WTC11 (cell line): ENCODE measurements around the gene APCDD1. TPM values are rescaled to one million over a fixed set of nuclear protein-coding genes. Genes with fewer than 3 reads are reported as not detected.
"Not testable (repeated sequence)": the region's sequence is repeated elsewhere in the genome, so short reads cannot be mapped to it uniquely, and the experiment has no call there.

Source experiments
- ATAC-seq: fragments of 200-7000 bp; cut with Tn5 transposase; 2 replicates; pipeline ENCODE4 v1.10.0; 2021; ENCODE audit warnings: mild to moderate bottlenecking, moderate library complexity
- CTCF ChIA-PET: fragments of 300-600 bp; sonication (Branson Sonifier 250); formaldehyde crosslinking; loops from one replicate; lab custom pipeline; 2021; ENCODE audit warnings: antibody characterized with exemption; lab: Charles Lee
- POLR2A ChIA-PET: fragments of 350-600 bp; sonication (Branson Sonifier 250); formaldehyde crosslinking; loops from one replicate; lab custom pipeline; 2021; ENCODE audit warnings: antibody characterized with exemption; lab: Charles Lee
- DNase-seq: peaks from one replicate; pipeline ENCODE4 v3.0.0; 2021; ENCODE audit warnings: low spot score
- H3K27ac Mint-ChIP-seq: 2 replicates; pipeline ENCODE4 v1.8.0; 2021; ENCODE audit warnings: mixed read lengths
- H3K27me3 Mint-ChIP-seq: 2 replicates; pipeline ENCODE4 v1.8.0; 2021; ENCODE audit warnings: low read depth, mild to moderate bottlenecking, moderate library complexity, mixed read lengths
- H3K36me3 Mint-ChIP-seq: 2 replicates; pipeline ENCODE4 v1.8.0; 2021; ENCODE audit warnings: mixed read lengths
- H3K4me1 Mint-ChIP-seq: 2 replicates; pipeline ENCODE4 v1.8.0; 2022; ENCODE audit warnings: mixed read lengths
- H3K4me3 Mint-ChIP-seq: 2 replicates; pipeline ENCODE4 v1.8.0; 2021; ENCODE audit warnings: mild to moderate bottlenecking, moderate library complexity, mixed read lengths
- H3K9me3 Mint-ChIP-seq: 2 replicates; pipeline ENCODE4 v1.8.0; 2021; ENCODE audit warnings: mixed read lengths
- ATF3 ChIP-seq: sonication (generic); formaldehyde crosslinking; conservative IDR thresholded peaks from 2 replicates; pipeline ENCODE4 v1.8.1; 2022; ENCODE audit warnings: mild to moderate bottlenecking, missing genetic modification reagents
- E2F1 ChIP-seq: sonication (generic); formaldehyde crosslinking; IDR thresholded peaks from 2 replicates; pipeline ENCODE4 v1.8.0; 2022; ENCODE audit warnings: mild to moderate bottlenecking, missing genetic modification reagents
- E2F4 ChIP-seq: sonication (generic); formaldehyde crosslinking; IDR thresholded peaks from 2 replicates; pipeline ENCODE4 v1.8.1; 2022; ENCODE audit warnings: low read depth, mild to moderate bottlenecking, moderate library complexity, missing genetic modification reagents, borderline replicate concordance
- FOXJ3 ChIP-seq: sonication (generic); formaldehyde crosslinking; IDR thresholded peaks from 2 replicates; pipeline ENCODE4 v1.9.0; 2021; ENCODE audit warnings: missing genetic modification reagents, mild to moderate bottlenecking, borderline replicate concordance
- FOXP4 ChIP-seq: sonication (generic); formaldehyde crosslinking; IDR thresholded peaks from 2 replicates; pipeline ENCODE4 v1.8.0; 2022; ENCODE audit warnings: mild to moderate bottlenecking, missing genetic modification reagents
- MYBL2 ChIP-seq: sonication (generic); formaldehyde crosslinking; IDR thresholded peaks from 2 replicates; pipeline ENCODE4 v1.8.1; 2023; ENCODE audit warnings: mild to moderate bottlenecking, moderate library complexity, missing genetic modification reagents
- SP1 ChIP-seq: sonication (generic); formaldehyde crosslinking; conservative IDR thresholded peaks from 2 replicates; pipeline ENCODE4 v1.8.1; 2022; ENCODE audit warnings: missing genetic modification reagents
- TEAD4 ChIP-seq: sonication (generic); formaldehyde crosslinking; IDR thresholded peaks from 2 replicates; pipeline ENCODE4 v1.8.0; 2022; ENCODE audit warnings: mild to moderate bottlenecking, missing genetic modification reagents
- ZNF425 ChIP-seq: fragments of 250-450 bp; sonication (Bioruptor Pico); conservative IDR thresholded peaks from 2 replicates; pipeline ENCODE4 v1.9.0; 2021; ENCODE audit warnings: mild to moderate bottlenecking
- ZNF512 ChIP-seq: sonication (generic); formaldehyde crosslinking; IDR thresholded peaks from 2 replicates; pipeline ENCODE4 v1.8.1; 2022; ENCODE audit warnings: missing genetic modification reagents, borderline replicate concordance
- total RNA-seq: library from RNA; stranded (reverse); gene quantifications from 3 replicates; pipeline ENCODE4 v1.2.3, GENCODE V29; 2021

APCDD1 gene
- total RNA-seq, 1 experiment from 2014 or later = 7.1 TPM

GRCh38 chr18:10533111-10533510 is 78.7 kb downstream of the APCDD1 start (continued):
- TF ChIP-seq ZNF512 (CRISPR knock-in tag) = no peak
- no peak for TF ChIP-seq SP1 (CRISPR knock-in tag)
- no peak for TF ChIP-seq ZNF425 (CRISPR knock-in tag)
- TF ChIP-seq E2F1 (CRISPR knock-in tag) = no peak
- TF ChIP-seq E2F4 (CRISPR knock-in tag) = no peak
- TF ChIP-seq, all 79 proteins: peak for 0

- Mint-ChIP-seq H3K27ac (no peak overlapping the region), H3K4me3 (no peak overlapping the region), H3K4me1 (no peaks in the 10 kb centered on the region), H3K9me3 (no peaks in the 10 kb centered on the region), H3K36me3 (peaks cover 29% of the 10 kb centered on the region), H3K27me3 (no peaks in the 10 kb centered on the region)
- POLR2A ChIA-PET = no interaction called here
- CTCF ChIA-PET = no interaction called here
- ATAC-seq = no peak
- TF ChIP-seq MYBL2 (CRISPR knock-in tag) = no peak
- TF ChIP-seq FOXJ3 = no peak
- TF ChIP-seq ATF3 (CRISPR knock-in tag) = no peak
- TF ChIP-seq FOXP4 (CRISPR knock-in tag) = no peak
- DNase-seq = no peak
Measured at GRCh38 chr18:10536280-10536679, 81.8 kb downstream of the APCDD1 start.

- Mint-ChIP-seq H3K27me3 (no peaks in the 10 kb centered on the region), H3K4me3 (no peak overlapping the region), H3K27ac (no peak overlapping the region), H3K36me3 (peaks cover 39% of the 10 kb centered on the region), H3K4me1 (no peaks in the 10 kb centered on the region), H3K9me3 (no peaks in the 10 kb centered on the region)
- ATAC-seq (no peak), DNase-seq (no peak)
- POLR2A ChIA-PET = no interaction called here
- CTCF ChIA-PET = no interaction called here
- no peak for TF ChIP-seq TEAD4 (CRISPR knock-in tag)
Measured at GRCh38 chr18:10537765-10538164, 83.3 kb downstream of the APCDD1 start.

- H3K9me3 Mint-ChIP-seq, CTCF ChIA-PET, H3K4me3 Mint-ChIP-seq, POLR2A ChIA-PET, H3K27ac Mint-ChIP-seq, ATAC-seq, DNase-seq, H3K4me1 Mint-ChIP-seq, H3K27me3 Mint-ChIP-seq: not testable (repeated sequence)
- H3K36me3 Mint-ChIP-seq = peaks cover 44% of the 10 kb centered on the region
Measured at GRCh38 chr18:10539124-10539523, 84.7 kb downstream of the APCDD1 start.

Other genes starting within 250 kb of the APCDD1 start
- 24.2 to 28.7 TPM (median 25.8 TPM) in 3 replicates for gene NAPG, start 71.4 kb downstream of the APCDD1 start, total RNA-seq